ENCODE data around the gene SPON1.

- TF ChIP-seq CTCF (IDR thresholded peaks at IDR 0.05; ENCODE audit: low read length) (no peak), EZH2 (optimal IDR thresholded peaks at IDR 0.05; ENCODE audit: low read depth, low read length) (no peak)
These were observed 45.3 kb upstream of the SPON1 start for GRCh38 chr11:13917264-13917663.
